ENCODE results near the gene MYBPHL. TPM values are rescaled to one million over a fixed set of nuclear protein-coding genes. Genes with fewer than 3 reads are reported as not detected.
"Not testable (repeated sequence)": the region's sequence is repeated elsewhere in the genome, so short reads cannot be mapped to it uniquely, and the experiment has no call there.

The MYBPHL gene
- total RNA-seq, 1 donor from 2014 or later, result not detected

DNA sequence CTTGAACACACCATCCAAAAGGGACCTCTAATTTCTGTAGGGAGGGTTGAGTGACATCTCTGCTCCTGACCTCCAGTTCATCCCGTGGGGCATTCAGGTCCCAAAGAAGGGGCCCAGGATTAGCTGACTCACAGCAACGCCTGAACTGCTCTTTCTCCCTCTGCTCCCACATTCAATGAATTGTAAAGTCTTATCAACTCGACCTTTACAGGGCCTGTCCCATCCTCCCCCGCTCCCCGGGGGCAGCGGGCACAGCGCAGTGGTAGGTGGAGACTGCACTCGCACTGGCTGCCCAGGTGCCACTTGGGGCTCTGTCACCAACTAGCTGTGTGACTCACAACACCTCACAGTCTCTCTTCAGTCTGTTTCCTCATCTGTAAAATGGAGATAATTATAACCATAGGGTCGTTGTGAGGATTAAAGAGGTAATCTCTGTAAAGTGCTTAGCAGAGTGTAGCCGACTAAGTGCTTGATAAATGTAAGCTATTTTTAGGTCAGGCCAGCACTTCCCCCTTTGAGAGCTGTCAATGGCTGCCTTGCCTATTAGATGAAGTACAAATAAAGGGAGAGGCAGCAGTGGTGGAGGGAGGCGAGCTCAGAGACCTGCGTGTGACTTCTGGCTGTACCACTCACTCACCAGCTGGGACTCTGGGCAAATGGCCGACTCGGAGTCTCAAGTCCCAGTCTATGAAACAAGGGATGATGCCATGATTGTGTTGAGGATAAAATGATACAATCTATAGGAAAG is 637 bp upstream of the MYBPHL start:
- no peak for DNase-seq (ENCODE audit: low spot score)

- not testable (repeated sequence) for DNase-seq (ENCODE audit: low spot score)
These were observed 820 bp downstream of the MYBPHL start for GRCh38 chr1:109305991-109306390.

- DNase-seq (ENCODE audit: low spot score), result no peak
These were observed 2.4 kb downstream of the MYBPHL start for GRCh38 chr1:109304226-109304920.

DNA sequence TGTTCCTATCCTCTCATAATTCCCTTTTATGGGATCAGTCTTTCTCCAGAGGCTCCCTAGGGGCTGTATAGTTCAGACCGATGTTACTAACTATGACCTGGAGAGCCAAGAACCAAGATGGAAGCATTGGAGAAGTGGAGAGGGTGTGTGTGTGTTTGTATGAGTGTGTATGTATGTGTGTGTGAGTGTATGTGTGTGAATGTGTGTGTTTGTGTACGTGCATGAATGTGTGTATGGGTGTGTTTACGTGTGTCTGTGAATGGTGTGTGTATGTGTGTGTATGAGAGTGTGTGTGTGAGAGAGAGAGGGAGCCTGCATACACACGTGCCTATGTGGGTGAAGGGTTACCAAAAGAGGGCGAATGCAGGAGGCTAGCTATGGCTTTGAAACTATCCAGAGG is 4.9 kb downstream of the MYBPHL start:
- no peak for DNase-seq (ENCODE audit: low spot score)

- DNase-seq (ENCODE audit: low spot score), result no peak
These were observed 6.1 kb downstream of the MYBPHL start for GRCh38 chr1:109300650-109301151.

- peak; percentile 20 for DNase-seq (ENCODE audit: low spot score)
These were observed 7.1 kb downstream of the MYBPHL start for GRCh38 chr1:109299558-109300343.

GRCh38 chr1:109298666-109299557 is 7.9 kb downstream of the MYBPHL start:
- DNase-seq (ENCODE audit: low spot score), result peak; percentile 33

DNA sequence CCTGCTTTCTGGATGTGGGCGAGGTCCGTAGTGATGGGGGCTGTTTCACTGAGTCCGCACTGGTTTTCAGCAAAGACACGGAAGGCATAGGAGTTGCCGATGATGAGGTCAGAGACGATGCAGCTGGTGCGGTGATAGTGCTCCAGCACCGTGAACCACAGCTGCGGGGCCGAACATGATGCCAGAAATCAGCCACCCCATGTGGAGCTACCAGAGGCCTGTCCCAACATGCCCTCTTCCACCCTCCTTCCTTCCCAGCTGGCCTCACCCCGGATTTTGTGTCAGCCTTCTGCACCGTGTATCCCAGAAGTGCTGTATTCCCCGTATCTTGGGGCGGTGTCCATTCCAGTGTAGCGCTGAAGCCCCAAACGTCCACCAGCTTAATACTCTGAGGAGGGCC is 10.0 kb downstream of the MYBPHL start:
- DNase-seq (ENCODE audit: low spot score), result no peak

GRCh38 chr1:109295712-109296415 is 10.9 kb downstream of the MYBPHL start:
- no peak for DNase-seq (ENCODE audit: low spot score)

DNA sequence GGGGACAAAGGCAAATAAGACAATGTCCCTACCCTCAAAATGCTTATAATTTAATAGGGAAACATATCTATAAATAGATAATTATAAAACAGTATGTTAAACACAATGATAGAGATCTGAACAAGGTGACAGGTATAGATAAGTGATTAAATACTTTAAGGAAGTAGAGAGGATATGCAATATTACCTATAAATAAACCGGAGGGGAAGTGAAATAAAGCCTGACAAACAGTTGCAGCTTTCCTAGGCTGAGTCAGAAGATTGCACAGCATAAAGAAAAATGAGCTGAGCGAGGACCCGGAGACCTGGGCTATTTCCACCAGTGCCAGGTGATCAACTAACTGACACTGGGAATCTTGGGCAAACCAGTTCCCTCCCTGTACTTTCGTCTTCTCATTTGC is 12.3 kb downstream of the MYBPHL start:
- no peak for DNase-seq (ENCODE audit: low spot score)

DNA sequence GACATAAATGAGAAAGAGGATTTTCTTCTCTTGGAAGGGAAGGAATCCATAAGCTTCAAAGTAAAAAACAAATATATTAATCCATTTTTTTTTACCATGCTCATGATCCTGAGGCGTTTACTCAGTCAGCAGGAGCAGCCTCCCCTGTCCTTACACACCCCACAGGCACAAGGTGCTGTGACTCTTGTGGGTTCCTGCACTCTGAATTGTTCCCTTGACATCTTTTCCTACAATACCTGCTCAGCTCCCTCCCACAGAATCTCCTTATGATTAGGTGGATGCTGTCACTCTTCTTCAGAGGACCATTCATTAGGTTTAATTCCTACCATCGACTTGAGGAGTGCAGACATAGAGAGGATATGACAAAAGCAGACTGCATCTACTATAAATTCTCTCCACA is 13.8 kb downstream of the MYBPHL start:
- no peak for DNase-seq (ENCODE audit: low spot score)

GRCh38 chr1:109292364-109292763 is 14.4 kb downstream of the MYBPHL start:
- DNase-seq (ENCODE audit: low spot score), result no peak

GRCh38 chr1:109290998-109291397 is 15.8 kb downstream of the MYBPHL start:
- peak; percentile 37 for DNase-seq (ENCODE audit: low spot score)

DNA sequence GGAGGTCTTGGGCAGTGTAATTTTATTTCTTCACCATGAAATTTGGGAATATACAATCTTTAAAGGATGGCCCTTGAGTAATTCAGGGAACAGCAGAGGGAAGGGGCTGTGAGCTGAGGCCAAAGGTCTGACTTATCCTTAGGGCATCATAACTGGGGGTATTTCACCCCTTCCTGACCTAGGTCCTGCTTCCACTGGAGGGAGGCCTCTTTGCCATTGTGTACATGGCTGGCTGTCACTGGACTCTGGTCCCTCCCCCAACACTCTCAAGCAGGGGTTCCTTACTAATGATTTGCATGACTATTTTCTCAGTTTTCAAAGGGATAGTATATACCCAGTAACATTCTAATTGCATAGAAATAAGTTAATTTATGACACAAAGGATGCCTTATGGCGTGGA is 16.7 kb downstream of the MYBPHL start:
- DNase-seq (ENCODE audit: low spot score), result no peak

- DNase-seq (ENCODE audit: low spot score), result not testable (repeated sequence)
These were observed 20.0 kb downstream of the MYBPHL start for GRCh38 chr1:109286762-109287161.

- no peak for DNase-seq (ENCODE audit: low spot score)
These were observed 22.8 kb downstream of the MYBPHL start for GRCh38 chr1:109283748-109284600.

DNA sequence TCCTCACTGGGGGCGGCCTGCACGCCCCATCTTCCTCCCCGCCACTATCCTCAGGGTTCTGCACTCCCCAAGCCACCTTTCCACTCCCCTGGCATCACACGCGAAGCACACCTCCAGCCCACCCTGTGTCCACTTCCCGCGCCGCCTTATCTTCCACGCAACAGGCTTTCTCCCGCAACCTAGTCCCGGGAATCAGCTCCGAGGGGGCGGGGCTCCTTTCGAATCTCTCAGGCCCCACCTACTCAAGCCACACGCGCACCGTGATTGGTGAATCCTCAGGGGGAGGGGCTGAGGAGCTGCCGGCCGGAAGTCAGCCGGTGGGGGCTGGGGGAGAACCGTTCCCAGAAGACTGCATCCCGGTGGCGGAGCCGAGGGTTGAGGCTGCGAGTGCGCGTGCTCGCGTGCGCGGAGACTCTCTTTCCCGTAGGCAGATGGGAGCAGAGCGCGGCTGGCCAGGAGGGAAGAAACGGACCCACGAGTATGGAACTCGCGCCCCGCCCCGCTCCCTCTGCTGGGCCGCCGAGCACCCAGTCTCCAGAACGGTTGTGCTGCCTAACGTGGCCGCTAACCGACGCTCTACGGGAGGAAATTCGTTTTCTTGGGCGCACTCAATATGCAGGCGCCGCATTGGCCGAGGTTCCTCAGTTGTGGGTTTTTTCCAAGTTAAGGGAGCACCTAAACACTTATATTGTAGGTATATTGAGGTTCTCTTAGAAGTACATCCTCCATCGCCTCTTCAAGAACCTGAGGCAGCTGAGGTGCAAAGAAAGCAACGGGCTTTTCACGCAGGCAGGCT is 23.7 kb downstream of the MYBPHL start, which contains the start of gene PSRC1:
TSS of gene PSRC1 (minus strand) at position 194 of the 796 bp plus-strand sequence.
- DNase-seq (ENCODE audit: low spot score), result peak; percentile 98

GRCh38 chr1:109282497-109282951 is 24.3 kb downstream of the MYBPHL start:
- no peak for DNase-seq (ENCODE audit: low spot score)
